GM23338 (cell line): ENCODE measurements around the gene RARRES2. TPM values are rescaled to one million over a fixed set of nuclear protein-coding genes. Genes with fewer than 3 reads are reported as not detected.

ENCODE experiments used
- ATAC-seq: fragments of 200-7000 bp; cut with Tn5 transposase; 3 replicates; pipeline ENCODE4 v1.9.1; 2020
- DNase-seq: peaks from one replicate; pipeline ENCODE4 v3.0.0-alpha.2; 2015; ENCODE audit warnings: low spot score
- H2AFZ ChIP-seq: fragments of 200-600 bp; sonication (generic); 2 replicates; pipeline ENCODE4 v1.8.0; 2016; ENCODE audit warnings: antibody characterized with exemption, mild to moderate bottlenecking, moderate library complexity
- H3F3A ChIP-seq: fragments of 200-600 bp; sonication (generic); replicated peaks from 2 replicates; pipeline ENCODE4 v1.8.0; 2017; ENCODE audit warnings: antibody characterized with exemption, mixed run types, low read depth
- H3K27ac ChIP-seq: fragments of 200-600 bp; sonication (generic); 2 replicates; pipeline ENCODE4 v1.6.1; 2016; ENCODE audit warnings: low read depth
- H3K27me3 ChIP-seq: fragments of 200-600 bp; sonication (generic); 2 replicates; pipeline ENCODE4 v1.8.0; 2016; ENCODE audit warnings: mild to moderate bottlenecking, mixed run types, moderate library complexity; ENCODE audit not compliant: insufficient read depth
- H3K36me3 ChIP-seq: fragments of 200-600 bp; sonication (generic); 2 replicates; pipeline ENCODE4 v1.8.0; 2016; ENCODE audit warnings: mild to moderate bottlenecking; ENCODE audit not compliant: insufficient read depth
- H3K4me1 ChIP-seq: fragments of 200-600 bp; sonication (generic); 2 replicates; pipeline ENCODE4 v1.8.0; 2016; ENCODE audit warnings: mild to moderate bottlenecking, moderate library complexity; ENCODE audit not compliant: insufficient read depth
- H3K4me2 ChIP-seq: fragments of 200-600 bp; sonication (generic); 2 replicates; pipeline ENCODE4 v1.7.1; 2017; ENCODE audit warnings: mixed run types
- H3K4me3 ChIP-seq: fragments of 200-600 bp; sonication (generic); 2 replicates; pipeline ENCODE4 v1.6.1; 2016; ENCODE audit warnings: mixed run types
- H3K79me2 ChIP-seq: fragments of 200-600 bp; sonication (generic); replicated peaks from 2 replicates; pipeline ENCODE4 v1.8.0; 2017; ENCODE audit warnings: mild to moderate bottlenecking; ENCODE audit not compliant: insufficient read depth
- H3K9me2 ChIP-seq: fragments of 200-600 bp; sonication (generic); 2 replicates; pipeline ENCODE4 v1.8.0; 2017; ENCODE audit not compliant: insufficient read depth
- H4K20me1 ChIP-seq: fragments of 200-600 bp; sonication (generic); replicated peaks from 2 replicates; pipeline ENCODE4 v1.8.0; 2017; ENCODE audit warnings: mild to moderate bottlenecking; ENCODE audit not compliant: insufficient read depth
- H3K27ac Mint-ChIP-seq: 2 replicates; pipeline ENCODE4 v1.8.0; 2020; ENCODE audit warnings: inconsistent platforms, mild to moderate bottlenecking, moderate library complexity, mixed read lengths
- H3K27me3 Mint-ChIP-seq: 3 replicates; pipeline ENCODE4 v1.8.0; 2022; ENCODE audit warnings: low read depth, mild to moderate bottlenecking, moderate library complexity, mixed read lengths, inconsistent platforms; ENCODE audit not compliant: insufficient read depth, poor library complexity
- H3K36me3 Mint-ChIP-seq: 3 replicates; pipeline ENCODE4 v1.8.0; 2021; ENCODE audit warnings: low read depth, mild to moderate bottlenecking, inconsistent platforms, moderate library complexity, mixed read lengths
- H3K4me1 Mint-ChIP-seq: 3 replicates; pipeline ENCODE4 v1.8.0; 2020; ENCODE audit warnings: mild to moderate bottlenecking, inconsistent platforms, mixed read lengths
- H3K4me3 Mint-ChIP-seq: 3 replicates; pipeline ENCODE4 v1.8.0; 2021; ENCODE audit warnings: moderate library complexity, mild to moderate bottlenecking, inconsistent platforms, mixed read lengths
- H3K9me3 Mint-ChIP-seq: 3 replicates; pipeline ENCODE4 v1.8.0; 2020; ENCODE audit warnings: moderate library complexity, mild to moderate bottlenecking, inconsistent platforms, mixed read lengths
- CREB1 ChIP-seq: fragments of 250-450 bp; sonication (Bioruptor Pico); IDR thresholded peaks from 2 replicates; pipeline ENCODE4 v1.5.0; 2020; ENCODE audit warnings: low read depth, mild to moderate bottlenecking, moderate library complexity
- ZNF114 ChIP-seq: fragments of 250-450 bp; sonication (Bioruptor Pico); IDR thresholded peaks from 2 replicates; pipeline ENCODE4 v1.5.0; 2020; ENCODE audit warnings: mild to moderate bottlenecking, moderate library complexity
- polyA plus RNA-seq: library from polyadenylated mRNA; unstranded; fragments of >200 nt; fragmentation: Nextera tagmentation; extraction: Ambion mirVana; gene quantifications from 2 replicates; pipeline ENCODE4 v1.2.1, GENCODE V29; 2016
- total RNA-seq: library from RNA; depleted of rRNA; stranded (reverse); fragments of >200 nt; shearing (Covaris generic); gene quantifications from 2 replicates; pipeline ENCODE4 v1.2.3, GENCODE V29; 2014
- TF ChIP-seq, protein P1 (sequence below): IDR thresholded peaks from one replicate; pipeline ENCODE4 v1.6.1; 2018; ENCODE audit warnings: antibody characterized with exemption; ENCODE audit not compliant: unreplicated experiment
- TF ChIP-seq, protein P2 (sequence below), 2 experiments: fragments of 200-600 bp in 1 of 2; sonication (generic) in 1 of 2; conservative IDR thresholded peaks; 2 replicates each; pipeline versions ENCODE4 v1.5.1 to v1.6.1; 2016 to 2017; ENCODE audit warnings: antibody characterized with exemption in 2 of 2, low read depth in 2 of 2, mild to moderate bottlenecking in 2 of 2, moderate library complexity in 1 of 2
- TF ChIP-seq, protein P3 (sequence below): fragments of 250-450 bp; sonication (Bioruptor Pico); IDR thresholded peaks from 2 replicates; pipeline ENCODE4 v1.5.0; 2020; ENCODE audit warnings: mild to moderate bottlenecking, moderate library complexity

RARRES2 gene
- total and polyA plus RNA-seq, 2 experiments from 2014 or later, result 169 to 314 TPM

DNA sequence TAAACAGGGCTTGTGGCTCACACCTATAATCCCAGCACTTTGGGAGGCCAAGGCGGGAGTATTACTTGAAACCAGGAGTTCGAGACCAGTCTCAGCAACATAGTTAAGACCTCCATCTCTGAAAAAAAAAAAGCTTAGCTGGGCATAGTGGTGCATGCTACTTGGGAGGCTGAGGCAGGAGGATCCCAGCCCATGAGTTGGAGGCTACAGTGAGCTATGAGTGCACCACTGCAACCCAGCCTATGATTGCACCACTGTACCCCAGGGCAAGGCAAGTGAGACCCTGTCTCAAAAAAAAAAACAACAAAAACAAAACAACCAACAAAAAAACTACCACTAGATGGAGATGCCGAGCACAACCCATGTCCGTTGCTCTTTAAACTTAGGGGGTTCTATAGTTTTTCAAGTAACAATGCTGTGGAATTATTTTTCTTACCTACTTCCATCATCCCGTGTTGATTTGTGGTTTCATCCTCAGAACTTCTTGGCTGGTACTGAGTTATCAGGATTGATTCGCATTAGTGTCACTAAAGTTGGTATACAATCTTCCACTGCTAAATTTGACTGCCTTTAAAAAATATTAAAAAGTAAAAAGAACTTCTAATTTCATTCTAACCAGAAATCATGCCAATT, 15.0 kb upstream of the RARRES2 start:
- H3K27me3 Mint-ChIP-seq, result peaks cover 5% of the 10 kb centered on the region
- ATAC-seq, result peak; percentile 33

More for the DNA sequence above, 15.0 kb upstream of the RARRES2 start:
- TF ChIP-seq CREB1, result no peak
- TF ChIP-seq ZNF114, result no peak
- TF ChIP-seq, protein P1, sequence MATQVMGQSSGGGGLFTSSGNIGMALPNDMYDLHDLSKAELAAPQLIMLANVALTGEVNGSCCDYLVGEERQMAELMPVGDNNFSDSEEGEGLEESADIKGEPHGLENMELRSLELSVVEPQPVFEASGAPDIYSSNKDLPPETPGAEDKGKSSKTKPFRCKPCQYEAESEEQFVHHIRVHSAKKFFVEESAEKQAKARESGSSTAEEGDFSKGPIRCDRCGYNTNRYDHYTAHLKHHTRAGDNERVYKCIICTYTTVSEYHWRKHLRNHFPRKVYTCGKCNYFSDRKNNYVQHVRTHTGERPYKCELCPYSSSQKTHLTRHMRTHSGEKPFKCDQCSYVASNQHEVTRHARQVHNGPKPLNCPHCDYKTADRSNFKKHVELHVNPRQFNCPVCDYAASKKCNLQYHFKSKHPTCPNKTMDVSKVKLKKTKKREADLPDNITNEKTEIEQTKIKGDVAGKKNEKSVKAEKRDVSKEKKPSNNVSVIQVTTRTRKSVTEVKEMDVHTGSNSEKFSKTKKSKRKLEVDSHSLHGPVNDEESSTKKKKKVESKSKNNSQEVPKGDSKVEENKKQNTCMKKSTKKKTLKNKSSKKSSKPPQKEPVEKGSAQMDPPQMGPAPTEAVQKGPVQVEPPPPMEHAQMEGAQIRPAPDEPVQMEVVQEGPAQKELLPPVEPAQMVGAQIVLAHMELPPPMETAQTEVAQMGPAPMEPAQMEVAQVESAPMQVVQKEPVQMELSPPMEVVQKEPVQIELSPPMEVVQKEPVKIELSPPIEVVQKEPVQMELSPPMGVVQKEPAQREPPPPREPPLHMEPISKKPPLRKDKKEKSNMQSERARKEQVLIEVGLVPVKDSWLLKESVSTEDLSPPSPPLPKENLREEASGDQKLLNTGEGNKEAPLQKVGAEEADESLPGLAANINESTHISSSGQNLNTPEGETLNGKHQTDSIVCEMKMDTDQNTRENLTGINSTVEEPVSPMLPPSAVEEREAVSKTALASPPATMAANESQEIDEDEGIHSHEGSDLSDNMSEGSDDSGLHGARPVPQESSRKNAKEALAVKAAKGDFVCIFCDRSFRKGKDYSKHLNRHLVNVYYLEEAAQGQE, result no peak
- TF ChIP-seq, protein P2, sequence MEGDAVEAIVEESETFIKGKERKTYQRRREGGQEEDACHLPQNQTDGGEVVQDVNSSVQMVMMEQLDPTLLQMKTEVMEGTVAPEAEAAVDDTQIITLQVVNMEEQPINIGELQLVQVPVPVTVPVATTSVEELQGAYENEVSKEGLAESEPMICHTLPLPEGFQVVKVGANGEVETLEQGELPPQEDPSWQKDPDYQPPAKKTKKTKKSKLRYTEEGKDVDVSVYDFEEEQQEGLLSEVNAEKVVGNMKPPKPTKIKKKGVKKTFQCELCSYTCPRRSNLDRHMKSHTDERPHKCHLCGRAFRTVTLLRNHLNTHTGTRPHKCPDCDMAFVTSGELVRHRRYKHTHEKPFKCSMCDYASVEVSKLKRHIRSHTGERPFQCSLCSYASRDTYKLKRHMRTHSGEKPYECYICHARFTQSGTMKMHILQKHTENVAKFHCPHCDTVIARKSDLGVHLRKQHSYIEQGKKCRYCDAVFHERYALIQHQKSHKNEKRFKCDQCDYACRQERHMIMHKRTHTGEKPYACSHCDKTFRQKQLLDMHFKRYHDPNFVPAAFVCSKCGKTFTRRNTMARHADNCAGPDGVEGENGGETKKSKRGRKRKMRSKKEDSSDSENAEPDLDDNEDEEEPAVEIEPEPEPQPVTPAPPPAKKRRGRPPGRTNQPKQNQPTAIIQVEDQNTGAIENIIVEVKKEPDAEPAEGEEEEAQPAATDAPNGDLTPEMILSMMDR (conservative IDR thresholded peaks at IDR 0.05; ENCODE audit: low read depth in 2 of 2), result peak; percentile 73 to 80
- TF ChIP-seq, protein P3, sequence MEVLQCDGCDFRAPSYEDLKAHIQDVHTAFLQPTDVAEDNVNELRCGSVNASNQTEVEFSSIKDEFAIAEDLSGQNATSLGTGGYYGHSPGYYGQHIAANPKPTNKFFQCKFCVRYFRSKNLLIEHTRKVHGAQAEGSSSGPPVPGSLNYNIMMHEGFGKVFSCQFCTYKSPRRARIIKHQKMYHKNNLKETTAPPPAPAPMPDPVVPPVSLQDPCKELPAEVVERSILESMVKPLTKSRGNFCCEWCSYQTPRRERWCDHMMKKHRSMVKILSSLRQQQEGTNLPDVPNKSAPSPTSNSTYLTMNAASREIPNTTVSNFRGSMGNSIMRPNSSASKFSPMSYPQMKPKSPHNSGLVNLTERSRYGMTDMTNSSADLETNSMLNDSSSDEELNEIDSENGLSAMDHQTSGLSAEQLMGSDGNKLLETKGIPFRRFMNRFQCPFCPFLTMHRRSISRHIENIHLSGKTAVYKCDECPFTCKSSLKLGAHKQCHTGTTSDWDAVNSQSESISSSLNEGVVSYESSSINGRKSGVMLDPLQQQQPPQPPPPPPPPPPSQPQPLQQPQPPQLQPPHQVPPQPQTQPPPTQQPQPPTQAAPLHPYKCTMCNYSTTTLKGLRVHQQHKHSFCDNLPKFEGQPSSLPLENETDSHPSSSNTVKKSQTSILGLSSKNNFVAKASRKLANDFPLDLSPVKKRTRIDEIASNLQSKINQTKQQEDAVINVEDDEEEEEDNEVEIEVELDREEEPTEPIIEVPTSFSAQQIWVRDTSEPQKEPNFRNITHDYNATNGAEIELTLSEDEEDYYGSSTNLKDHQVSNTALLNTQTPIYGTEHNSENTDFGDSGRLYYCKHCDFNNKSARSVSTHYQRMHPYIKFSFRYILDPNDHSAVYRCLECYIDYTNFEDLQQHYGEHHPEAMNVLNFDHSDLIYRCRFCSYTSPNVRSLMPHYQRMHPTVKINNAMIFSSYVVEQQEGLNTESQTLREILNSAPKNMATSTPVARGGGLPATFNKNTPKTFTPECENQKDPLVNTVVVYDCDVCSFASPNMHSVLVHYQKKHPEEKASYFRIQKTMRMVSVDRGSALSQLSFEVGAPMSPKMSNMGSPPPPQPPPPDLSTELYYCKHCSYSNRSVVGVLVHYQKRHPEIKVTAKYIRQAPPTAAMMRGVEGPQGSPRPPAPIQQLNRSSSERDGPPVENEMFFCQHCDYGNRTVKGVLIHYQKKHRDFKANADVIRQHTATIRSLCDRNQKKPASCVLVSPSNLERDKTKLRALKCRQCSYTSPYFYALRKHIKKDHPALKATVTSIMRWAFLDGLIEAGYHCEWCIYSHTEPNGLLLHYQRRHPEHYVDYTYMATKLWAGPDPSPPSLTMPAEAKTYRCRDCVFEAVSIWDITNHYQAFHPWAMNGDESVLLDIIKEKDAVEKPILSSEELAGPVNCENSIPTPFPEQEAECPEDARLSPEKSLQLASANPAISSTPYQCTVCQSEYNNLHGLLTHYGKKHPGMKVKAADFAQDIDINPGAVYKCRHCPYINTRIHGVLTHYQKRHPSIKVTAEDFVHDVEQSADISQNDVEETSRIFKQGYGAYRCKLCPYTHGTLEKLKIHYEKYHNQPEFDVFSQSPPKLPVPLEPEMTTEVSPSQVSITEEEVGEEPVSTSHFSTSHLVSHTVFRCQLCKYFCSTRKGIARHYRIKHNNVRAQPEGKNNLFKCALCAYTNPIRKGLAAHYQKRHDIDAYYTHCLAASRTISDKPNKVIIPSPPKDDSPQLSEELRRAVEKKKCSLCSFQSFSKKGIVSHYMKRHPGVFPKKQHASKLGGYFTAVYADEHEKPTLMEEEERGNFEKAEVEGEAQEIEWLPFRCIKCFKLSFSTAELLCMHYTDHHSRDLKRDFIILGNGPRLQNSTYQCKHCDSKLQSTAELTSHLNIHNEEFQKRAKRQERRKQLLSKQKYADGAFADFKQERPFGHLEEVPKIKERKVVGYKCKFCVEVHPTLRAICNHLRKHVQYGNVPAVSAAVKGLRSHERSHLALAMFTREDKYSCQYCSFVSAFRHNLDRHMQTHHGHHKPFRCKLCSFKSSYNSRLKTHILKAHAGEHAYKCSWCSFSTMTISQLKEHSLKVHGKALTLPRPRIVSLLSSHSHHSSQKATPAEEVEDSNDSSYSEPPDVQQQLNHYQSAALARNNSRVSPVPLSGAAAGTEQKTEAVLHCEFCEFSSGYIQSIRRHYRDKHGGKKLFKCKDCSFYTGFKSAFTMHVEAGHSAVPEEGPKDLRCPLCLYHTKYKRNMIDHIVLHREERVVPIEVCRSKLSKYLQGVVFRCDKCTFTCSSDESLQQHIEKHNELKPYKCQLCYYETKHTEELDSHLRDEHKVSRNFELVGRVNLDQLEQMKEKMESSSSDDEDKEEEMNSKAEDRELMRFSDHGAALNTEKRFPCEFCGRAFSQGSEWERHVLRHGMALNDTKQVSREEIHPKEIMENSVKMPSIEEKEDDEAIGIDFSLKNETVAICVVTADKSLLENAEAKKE (CRISPR knock-in tag), result no peak
- Histone ChIP-seq H3K79me2 (no peaks in the 10 kb centered on the region), H3K4me1 (peaks cover 21% of the 10 kb centered on the region), H3K27me3 (no peaks in the 10 kb centered on the region), H3K36me3 (no peaks in the 10 kb centered on the region; the same call in 1 of the 2 replicates), H3K4me2 (no peak overlapping the region), H2AFZ (no peak overlapping the region), H3K27ac (no peak overlapping the region), H3K9me2 (no peaks in the 10 kb centered on the region), H3F3A (peaks cover 13% of the 10 kb centered on the region), H4K20me1 (no peaks in the 10 kb centered on the region), H3K4me3 (no peak overlapping the region)
- peak; percentile 81 for DNase-seq
- no peaks in the 10 kb centered on the region; the same call in 2 of the 3 replicates for H3K36me3 Mint-ChIP-seq
- H3K27ac Mint-ChIP-seq, result no peak overlapping the region
- no peak overlapping the region for H3K4me3 Mint-ChIP-seq
- peaks cover 24% of the 10 kb centered on the region for H3K4me1 Mint-ChIP-seq
- no peaks in the 10 kb centered on the region; the same call in 2 of the 3 replicates for H3K9me3 Mint-ChIP-seq
